CD1c-positive myeloid dendritic cell (primary cell): ENCODE results near the gene HOXA5.

Source experiments
- DNase-seq: peaks from one replicate; pipeline ENCODE4 v3.0.0-alpha.2; 2016; ENCODE audit errors: extremely low spot score

Gene HOXA5

DNA sequence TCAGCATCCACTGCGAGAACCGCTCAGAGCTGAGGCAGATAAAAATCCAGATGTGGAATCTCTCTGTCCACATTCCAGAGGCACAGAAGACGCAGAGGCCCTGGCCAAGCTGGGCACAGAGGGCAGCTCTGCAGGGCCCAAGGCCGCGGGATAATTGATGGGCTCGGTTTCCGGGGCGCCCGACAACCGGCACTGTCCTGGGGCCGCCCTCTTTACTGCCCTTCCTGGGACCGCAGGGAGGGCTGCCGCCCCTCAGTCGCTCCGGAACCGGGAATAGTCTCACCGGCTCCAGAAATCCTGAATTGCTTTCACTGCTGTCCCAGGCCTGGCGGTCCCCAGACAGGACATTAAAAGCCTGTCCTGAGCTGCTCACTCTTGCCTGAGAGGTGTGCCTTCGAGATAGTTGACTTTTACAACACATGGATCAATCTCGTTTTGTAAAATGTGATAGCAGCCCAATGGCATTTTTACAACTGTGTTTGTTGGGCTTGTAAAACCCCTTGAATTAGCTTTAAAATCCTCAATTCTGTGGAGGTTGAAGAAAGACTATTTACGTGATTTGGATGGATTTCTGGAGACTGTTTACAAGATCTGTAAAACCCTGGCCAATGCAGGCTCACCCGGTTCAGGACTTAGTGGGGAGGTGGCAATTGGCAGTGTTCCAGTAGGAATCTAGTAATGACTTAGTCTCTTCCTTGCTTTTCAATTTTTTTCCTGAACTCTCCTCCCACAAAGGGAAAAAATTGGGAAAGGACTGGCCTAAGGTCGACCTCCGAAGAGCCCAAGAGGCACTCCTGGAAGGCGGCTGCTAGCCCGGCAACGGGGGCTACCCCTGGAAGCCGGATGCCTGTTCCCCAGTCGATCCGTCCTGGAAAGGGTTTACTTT lies 5.5 kb upstream of the HOXA5 start:
- no peak for DNase-seq

DNA sequence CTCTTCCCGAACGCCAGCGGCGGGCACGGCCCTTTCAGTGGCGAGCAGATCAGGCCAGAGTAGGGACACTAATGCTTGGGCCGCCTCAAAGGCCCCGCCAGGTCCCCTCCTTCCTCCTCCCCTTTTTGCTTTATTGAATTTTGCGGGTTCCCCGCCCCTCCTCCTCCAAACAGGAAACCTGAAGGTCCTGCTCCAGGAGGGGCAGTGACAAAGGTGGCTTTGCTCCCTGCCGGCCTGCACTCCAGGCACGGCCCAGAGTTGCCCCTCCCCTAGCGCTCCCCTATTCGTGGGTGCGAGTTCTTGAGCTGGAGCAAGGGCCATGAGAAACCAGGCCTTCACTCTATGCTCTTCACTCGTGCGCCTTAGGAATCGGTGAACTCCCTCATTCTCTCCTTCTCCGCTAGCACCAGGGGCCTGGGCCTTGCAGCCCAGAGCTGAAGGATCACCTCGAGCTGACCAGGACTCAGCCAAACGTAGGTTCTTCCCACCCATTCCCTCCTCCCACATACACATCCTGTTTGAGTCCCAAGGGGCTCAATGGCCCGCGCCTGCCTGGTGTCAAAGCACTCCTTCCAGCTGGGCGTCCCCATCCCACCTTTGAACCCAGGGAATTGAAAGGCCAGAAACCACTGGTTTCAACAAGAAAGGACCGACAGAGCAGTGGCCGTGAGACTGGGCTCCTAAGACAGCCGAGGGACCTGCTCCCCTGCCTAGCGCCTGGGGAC lies 4.7 kb upstream of the HOXA5 start:
- no peak for DNase-seq

DNA sequence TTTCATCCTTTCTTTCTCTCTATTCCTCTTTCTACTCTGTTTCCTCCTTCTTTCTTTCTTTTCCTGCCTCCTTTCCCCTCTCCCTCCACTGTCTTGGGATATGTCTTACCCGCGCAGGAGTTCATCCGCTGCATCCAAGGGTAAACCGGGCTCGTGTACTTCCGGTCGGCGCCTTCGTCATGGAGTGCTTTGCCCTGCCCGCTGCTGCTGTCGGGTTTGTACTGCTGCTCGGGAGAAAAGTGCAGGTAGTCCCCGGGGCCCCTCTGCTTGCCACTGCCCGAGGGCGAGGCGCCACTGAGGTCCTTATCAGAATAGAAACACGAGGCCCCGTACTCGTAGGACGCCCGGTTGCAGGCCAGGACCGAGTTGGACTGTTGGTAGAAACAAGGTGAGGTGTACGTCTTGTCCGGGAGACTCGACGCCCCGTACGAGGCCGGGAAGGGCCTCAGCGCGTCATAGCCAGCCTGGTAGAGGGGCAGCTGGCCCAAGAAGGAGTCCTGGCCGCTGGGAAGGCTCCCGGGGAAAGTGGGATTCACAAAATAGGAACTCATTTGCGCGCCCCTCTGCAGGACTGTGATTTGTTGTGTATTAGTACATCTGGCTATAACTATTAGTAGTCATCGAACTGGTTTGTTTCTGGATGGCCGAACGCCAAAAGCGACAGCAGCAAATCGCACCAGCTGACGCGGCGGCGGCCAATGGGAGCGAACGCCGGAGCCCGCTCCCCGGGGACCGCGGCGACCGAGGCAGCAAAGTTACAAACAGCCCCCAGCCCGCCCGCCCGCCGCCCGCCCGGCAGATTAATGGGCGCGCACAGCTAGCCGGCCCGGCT lies 3.9 kb upstream of the HOXA5 start, which contains the start of gene HOXA6:
TSS of gene HOXA6 (minus strand) at position 576 of the 832 bp plus-strand sequence. CDS start at position 551, 25 bp downstream.
- no peak for DNase-seq

DNA sequence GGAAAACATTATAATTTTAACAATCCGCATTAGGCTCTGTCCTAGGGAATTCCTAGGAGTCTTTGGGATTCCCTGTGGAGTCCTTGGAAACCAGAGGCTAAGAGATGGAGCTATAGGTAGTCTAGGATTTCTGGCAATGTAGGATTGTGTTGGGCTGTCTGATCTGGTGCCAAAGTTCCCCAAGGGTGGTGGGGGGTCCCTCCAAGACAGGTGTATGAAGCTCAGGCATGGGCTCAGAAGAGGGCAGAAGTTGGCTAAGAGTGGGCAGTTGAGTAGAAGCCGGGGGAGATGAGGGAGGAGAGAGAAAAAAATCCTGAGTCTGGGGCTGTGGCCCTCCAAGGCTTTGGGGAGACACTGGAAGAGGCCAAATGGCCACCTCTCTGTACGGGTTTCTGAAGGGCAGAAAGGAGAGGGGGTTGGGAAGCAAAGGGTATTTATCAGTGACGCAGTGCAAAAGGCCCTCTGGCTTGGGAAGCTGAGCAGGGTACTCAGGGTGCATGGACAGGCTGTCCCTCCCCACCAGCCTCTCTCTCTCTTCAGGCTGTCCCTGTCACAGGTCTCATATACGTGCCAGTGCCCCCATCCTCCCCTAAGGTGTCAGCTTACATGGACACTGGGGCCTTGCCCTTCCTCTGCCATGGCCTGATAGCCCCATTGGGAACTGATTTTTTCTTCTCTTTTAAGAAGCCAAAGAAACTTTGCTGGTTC lies 3.2 kb upstream of the HOXA5 start:
- DNase-seq = no peak

DNA sequence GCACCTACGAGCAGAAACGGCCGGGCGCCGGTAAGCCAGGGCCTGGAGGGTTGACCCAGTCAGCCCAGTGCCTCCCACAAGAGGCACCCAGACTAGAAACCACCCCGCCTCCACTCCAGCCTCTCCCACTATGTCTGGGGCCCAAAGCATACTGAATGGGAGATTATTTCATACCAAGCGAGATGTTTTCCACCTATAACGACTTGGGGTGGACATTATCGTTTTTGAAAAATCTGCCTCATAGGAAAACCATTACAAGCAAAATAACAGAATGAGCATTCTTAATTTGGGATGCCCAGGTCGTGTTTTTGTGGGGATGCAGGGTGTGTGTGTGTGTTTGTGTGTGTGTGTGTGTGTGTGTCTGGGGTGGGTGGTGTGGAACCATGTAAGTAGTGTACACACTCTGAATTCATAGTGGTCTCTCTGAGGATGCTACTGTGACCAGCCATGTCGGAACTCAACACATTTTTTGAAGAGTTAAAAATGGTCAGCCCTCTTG lies 2.5 kb upstream of the HOXA5 start:
- no peak for DNase-seq

DNA sequence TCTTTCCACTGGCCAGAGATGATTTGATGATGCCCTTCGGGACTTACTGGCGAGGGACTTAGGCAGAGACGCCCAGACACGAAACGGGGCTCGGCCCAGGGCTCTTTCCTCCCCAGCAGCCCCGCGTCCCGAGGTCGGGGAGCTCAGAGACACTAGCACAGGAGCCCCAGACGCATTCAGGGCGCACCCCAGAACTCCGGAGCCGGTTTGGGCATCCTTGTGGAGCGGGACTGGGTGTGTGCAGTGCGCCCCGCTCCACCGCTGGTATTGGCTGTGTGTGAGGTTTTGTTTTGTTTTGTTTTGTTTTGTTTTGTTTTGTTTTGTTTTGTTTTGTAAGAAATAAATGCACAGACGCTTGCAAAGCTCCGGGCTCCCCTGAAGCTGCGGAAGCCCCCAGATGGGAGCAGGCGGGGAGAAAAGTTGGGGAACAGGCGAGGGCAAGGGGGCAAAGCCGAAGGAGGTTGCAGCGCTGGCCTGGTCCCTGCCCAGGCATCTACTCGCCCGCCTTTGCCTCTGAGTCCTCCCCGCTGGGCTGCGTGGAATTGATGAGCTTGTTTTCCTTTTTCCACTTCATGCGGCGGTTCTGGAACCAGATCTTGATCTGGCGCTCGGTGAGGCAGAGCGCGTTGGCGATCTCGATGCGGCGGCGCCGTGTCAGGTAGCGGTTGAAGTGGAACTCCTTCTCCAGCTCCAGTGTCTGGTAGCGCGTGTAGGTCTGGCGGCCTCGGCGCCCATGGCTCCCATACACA lies 1.9 kb upstream of the HOXA5 start:
- no peak for DNase-seq

DNA sequence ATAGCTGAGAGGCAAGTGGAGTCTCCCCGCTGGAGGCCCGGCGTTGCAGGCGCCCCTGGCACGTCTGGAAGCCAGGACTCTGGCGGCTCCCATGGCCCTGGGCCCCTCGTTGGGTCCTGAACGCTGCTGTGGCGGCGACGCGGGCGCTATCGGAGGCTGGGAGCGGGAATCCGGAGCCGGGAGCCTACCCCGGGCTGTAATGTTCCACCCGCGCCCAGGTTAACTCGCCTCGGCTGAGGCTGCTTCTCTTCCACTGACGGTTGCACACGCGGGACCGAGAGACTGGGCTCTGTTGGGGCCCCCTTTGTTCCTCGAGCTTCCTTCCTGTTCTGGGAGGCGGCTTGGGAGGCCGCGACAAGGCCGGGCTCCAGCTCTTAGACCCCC lies 1.3 kb upstream of the HOXA5 start:
- DNase-seq = no peak

DNA sequence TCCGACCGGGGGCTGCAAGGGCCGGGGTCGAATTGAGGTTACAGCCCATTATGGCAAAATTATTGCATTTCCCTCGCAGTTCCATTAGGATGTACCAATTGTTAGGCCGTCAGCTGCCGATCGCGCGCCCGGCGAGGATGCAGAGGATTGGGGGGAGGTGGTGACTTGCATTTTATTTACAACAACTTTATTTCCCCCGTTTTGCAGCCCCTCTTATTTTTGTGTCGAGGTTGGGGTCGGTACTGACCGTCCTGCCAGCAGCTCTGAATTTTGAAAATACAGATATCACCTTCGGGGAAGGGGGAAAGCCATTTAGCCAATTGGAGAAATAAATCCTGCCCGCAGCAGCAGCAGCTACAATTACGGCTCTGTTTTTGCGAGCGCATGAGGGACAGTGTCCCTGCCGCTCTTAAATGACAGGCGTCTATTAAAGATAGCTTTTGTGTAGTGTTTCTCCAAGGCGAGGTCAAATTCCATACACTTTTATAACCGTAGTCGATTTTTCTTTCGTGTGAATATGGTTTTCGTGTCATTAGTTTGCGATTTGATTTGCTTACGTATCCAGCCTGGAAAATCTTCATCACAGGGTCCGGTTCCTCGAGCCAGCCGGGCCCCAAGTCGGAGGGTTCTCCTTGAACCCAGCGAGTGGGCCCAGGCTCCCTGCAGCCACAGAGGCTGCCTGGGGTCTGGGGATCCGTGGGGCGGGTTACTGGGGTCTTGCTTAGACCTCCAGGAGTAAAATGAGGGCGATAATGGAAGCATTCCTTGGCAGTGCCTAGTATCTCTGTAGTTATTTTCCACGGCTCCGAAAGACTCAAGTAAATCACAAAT lies 684 bp upstream of the HOXA5 start:
- DNase-seq = no peak

DNA sequence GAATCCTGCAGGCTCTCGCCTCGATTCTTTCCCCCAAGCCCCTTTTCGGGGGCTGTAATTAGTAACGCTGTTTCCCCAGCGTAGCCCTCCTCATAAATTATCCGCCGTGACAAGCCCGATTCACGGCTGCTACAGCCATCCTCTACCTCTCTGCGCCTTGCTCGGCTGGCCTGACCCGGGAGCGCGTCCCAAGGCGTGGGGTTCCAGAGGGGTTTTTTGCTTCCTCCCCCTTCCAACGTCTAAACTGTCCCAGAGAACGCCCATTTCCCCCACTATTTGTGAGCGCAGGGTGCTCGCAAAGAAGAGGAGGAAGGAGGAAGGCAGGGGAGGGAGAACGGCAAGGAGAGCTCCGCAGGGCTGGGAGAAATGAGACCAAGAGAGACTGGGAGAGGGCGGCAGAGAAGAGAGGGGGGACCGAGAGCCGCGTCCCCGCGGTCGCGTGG lies 880 bp downstream of the HOXA5 start:
- no peak for DNase-seq

DNA sequence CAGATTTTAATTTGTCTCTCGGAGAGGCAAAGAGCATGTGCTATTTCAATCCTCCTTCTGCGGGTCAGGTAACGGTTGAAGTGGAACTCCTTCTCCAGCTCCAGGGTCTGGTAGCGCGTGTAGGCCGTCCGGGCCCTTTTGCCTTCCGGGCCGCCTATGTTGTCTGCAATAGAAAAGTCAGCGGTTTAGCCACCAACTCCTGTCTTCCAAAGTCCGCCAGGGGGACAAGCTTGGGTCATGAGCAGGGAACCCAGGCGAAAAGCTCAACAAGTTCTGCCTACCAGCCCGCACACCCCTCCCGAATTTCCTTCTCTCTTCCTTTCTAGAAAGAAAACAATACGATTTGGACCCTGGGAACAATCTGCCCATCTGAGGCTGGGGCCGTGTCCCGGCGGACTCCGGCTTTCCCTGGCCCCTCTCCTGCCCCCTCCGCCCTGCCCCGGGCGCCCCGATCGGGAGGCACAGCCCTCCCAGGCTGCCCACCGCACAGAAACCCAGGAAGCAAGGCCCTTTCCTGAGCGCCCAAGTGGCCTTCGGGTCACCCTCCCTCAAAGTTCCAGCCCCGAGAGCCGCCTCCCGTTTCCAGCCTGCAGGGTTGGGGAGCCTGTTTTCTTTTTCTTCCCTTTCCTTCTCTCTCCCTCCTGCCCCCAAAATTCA lies 1.4 kb downstream of the HOXA5 start:
- no peak for DNase-seq

DNA sequence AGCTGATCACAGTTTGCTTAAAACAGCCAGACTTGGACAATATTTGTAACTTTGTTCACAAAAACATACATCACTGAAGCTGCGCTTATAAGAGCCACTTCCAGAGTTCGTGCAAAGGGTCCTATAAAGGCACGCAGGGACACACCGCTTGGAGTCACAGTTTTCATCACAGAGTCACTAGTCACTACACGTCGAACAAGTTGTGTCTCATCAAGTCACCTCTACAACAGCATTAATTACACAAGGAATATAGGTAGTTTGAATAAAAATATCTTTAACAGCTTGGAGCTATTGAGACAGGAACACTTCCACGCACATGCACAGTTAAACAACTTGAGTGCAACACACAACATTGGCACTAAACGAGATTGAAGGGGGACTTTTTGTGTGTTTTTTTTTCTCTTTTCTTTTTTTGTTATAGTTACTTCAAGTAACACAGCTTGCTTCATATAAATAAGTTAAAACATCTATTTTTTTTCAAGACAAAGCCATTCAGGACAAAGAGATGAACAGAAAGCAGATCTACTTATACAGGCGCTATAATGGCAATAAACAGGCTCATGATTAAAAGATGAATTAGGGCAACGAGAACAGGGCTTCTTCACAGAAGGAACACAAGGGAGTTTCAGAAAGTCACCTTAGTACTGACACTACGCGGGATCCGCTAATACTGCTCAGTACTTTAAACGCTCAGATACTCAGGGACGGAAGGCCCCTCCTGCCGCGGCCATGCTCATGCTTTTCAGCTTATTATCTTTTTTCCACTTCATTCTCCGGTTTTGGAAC lies 2.2 kb downstream of the HOXA5 start:
- DNase-seq = no peak

DNA sequence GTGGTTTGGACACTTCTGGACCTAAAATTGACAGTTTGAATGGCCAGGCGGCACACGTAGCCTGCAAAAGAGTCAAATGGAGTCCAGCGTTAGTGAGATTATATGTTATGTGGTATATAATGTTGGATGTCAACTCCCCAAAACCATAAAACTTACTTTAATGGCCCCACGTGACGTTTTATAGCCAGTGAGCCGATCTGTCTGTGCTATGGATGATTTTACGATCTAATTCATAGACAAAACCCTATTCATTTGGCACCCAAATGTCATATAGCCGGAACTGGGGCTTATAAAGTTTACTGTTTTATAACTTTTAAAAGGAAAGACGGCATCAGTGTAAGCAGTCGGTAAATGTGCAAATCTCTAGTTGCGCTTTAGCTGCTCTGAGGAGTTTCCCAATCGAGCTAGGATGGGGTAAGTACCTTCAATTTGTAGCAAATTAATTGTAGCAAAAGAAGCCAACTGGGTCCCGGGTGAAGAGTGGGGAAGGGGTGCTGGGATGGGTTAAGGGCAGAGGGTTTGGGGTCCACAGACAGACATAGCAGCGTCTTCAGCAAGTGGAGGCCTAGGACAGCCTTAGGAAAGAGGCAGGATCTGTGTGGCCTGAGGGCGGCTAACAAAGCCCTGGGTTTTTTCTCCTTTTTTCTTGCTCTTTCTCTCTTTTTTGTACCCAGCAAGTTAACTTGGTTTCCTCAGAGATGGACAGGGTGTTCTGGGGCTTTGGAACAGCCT lies 3.2 kb downstream of the HOXA5 start:
- no peak for DNase-seq

DNA sequence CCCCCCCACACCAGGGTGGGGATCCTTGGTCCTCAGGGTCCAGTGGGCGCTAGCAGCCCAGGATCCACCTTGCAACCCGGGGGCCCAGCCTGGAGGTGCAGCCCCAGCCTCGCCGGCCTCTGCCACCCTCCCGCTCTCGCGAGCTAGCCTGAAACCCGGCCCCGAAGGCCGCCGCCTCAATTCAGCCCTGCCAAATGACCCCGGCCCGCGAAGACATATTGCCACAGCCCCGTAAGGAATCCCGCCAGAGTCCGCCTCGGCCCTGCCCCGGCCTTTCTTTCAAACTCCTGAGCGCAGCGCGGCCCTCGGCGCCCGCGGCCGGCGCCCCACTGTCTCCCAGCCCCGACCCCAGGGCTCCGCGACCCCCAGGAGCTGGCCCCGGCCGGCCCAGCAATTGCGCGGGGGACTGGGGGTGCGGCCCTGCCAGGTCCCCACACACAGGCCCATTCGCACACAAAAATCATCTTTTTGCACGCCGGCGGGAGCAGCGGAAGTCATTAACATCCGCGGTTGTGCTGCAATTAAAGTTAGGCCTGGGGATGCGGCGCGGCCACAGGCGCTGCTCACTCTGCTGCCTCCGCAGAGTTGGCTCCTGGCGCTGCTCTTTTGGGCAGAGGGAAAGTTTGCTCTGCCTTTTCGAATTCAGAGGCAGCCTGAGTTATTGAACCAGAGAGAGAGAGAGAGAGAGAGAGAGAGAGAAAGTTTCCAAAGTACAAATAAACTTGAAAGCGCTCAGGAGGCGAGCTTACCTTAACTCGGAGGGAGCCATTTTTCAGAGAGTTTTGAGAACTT lies 4.0 kb downstream of the HOXA5 start:
- DNase-seq = no peak

DNA sequence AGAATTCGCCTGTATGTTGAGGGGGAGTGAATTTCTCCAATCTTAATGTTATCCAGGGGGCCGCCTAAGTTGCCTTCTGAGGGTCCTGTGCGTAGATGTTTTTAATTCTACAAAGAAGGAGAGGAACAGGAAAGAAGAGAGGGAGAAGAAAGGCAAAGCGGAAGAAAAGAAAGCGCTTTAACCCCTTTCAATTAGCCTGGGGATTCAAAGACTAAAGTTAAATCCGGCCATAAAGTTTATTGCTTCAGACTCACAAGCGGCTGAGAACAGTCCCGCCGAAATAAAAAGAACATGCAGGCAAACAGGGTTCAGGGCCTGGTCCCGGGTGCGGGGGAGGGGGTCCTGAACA lies 4.5 kb downstream of the HOXA5 start:
- DNase-seq = no peak

DNA sequence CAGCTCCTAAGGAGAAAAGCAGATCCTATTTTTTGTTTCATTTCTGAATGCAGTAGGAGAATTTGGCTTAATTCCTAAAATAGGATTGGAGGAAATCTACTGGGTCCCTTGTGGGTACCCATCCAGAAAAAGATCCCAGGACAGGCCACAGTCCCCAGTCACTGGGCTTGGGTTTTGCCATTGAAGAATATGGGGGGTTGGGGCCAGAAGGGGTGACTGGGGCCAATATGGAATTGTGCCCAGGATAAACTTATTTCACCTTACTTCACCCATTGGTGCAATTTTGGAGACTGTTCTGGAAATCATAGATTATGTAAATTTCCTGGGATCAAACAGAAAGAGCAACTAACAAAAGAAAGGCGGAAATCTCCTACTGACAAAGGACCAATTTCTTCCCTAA lies 5.0 kb downstream of the HOXA5 start:
- DNase-seq = no peak

DNA sequence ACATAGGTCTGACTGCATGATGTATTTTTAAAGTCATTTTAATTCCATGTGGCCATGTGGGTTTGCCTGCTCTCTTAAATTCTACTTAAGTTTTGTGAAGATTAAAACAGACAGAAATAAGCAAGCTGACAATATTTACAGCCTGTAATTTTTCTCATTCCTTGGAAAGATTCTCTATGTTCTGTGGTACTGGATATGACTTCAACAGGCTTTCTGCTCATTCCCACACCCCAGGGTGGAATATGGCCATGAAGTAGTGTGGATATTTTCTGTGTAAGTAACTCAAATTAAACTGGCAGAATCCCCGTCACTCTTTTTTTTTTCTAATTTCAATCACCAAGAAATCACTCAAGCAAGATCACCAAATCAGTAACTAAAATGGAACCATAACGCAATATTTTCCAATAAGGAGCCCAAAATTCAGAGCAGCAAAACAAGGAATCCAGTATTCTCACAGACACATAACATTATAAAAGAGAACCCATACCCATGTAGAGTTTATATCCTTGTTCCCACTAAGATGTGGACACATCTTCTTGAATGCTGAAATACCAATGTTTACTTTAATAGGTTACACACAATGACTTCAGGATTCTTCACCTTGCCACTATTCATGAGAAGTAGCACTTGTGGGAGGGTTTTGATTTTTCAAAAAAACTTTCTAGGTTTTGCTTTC lies 5.7 kb downstream of the HOXA5 start:
- DNase-seq = no peak
